Activated naive CD4-positive, alpha-beta T cell treated with Interleukin-2 at 50 U/mL for 16 hours (primary cell): Measurements from ENCODE around the gene PHOX2A.
A peak's percentile ranks its signal among the peaks of the same experiment; 100 is the strongest.

Experiments
- DNase-seq: peaks from one replicate; pipeline ENCODE4 v3.0.0-alpha.2; 2020

PHOX2A gene

DNA sequence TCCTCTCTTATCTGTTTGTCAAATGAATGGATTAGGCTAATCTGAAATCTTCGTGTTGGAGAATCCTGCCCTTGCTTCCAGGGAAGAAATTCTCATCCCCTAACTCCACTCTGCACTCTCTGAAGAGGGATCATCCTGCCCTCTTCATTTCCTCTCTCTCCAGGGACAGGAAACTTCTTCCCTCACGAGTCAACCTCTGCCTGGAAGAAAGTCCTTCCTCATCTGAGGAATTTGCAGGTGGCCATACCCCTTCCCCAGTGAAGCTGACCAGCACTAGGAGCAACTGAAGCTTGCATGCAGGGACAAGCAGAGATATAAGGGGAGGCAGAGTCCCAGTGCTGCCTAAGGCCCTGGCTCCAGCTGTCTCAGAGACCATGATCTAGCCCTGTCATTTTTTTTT, 3.6 kb upstream of the PHOX2A start:
- DNase-seq, result no peak

DNA sequence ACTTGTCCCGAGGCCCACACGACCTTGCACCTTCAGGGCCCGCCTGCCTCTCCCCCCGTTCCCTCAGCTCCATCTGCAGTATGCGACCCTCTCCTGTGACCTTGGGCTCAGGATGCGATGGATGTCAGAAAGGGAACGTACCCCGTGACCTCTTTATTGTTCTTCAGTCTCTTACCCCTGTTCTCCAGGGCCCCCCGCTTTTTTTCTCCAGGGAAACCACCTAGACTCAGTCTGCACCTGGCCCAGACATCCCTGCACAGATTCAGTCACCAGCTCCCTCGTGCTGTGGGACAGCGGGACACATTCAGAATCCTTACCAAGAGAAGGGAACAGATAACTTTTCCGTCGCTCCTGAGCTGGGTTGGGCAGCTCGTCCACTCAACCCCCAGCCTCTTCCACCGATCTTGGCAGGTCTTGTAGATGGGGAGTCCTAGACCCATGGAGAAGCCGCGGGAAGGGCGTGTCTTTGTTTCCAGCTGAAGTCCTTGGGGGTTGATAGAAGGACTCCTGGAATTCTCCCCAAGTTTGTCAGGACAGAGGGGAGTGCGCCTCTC, 1.4 kb upstream of the PHOX2A start:
- DNase-seq, result no peak

DNA sequence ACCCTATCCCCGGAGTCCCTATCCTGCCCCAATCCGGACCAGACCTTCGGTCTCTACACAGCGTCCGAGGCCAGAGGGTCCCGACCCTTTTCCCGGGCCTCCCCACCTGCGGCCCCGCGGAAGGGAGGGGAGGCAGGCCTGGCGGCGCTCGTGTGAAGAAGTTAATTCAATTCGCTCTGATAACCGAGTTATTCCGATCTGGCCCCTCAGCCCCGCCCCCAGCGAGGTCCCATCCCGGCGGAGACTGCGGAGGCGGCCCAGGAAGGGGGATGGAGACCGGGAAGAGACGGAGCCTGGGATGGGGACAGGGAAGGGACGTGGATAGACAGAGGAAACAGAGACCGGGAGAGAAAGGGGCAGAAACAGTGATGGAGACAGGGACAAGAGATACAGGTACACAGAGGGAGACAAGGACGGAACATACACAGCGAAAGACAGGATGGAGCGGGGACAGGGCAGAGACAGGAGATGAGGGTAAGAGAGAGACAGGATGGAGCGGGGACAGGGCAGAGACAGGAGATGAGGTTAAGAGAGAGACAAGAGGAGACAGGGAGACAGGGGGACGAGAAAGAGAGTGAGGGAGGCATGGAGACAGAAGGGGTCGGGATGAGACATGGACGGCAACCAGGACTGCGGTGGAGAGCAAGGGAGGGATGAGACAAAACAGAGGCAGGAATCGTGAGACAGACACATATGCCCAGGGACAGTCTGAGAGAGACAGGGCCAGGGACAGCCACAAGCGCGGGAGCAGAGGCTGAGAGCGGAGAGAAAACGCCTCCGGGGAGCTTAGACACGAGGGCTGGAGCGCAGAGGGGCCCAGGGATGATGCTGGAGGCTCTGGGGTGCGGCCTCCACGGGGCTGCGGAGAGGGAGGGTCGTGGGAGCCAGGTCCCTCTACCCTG, 636 bp upstream of the PHOX2A start:
- DNase-seq, result no peak

DNA sequence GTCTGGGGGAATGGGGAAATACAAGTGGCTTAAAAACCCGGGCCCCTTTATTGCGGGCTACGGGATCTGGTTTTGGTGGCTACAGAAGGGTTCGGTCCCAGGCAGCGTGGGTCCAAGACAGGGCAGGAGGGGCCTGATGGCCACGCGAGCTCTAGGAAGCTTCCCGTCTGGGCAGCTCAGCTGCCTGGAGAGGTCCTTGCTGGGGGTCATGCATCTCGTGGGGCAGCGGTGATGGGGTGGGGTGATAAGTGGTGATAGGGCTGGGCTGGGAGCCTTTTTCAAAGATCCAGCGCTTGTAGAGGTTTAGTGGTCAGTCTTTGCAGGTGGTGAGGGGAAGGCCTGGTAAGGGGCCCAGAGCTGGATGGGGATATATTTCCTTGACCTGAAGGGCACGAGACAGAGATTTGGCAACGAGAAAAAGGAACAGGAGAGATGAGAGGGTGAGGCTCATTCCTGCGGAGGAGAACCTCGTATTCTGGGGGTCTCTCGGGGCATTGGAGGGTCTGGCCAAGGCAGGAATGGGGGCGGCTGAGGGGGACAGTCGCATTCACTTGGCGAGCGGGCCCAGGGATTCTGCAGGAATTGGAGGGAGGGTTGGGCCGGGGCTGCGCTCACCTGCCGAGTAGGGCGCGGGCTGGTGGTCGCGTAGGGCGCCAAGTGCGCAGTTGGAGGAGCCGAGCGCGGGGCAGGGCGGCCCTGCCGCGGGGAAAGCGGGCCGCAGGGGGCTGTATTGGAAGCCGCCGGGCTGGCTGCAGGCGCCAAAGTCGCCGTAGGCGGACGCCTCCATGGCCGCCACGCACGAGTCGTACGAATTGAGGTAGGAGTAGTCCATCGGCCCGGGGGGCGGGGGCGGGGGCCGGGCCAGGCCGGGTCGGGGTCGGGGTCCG, 560 bp downstream of the PHOX2A start:
- no peak for DNase-seq

DNA sequence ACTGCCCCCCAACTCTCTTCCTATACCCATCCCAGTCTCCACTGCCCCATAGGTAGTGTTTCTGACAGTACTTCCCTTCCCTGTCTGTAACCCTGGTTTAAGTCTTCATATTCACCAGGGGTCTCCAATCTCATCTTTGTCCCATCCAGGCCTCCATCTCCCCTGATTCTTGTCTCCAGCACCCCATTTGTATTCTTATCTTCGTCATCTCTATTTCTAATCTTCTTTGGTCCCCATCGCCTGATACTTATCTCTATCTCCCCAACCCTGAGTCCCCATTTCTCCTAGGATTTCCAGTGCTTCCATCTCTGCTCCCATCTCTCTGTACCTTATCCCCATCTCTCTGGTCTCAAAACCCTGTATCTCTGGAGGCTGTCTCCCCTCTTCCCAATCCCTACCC, 1.8 kb downstream of the PHOX2A start:
- DNase-seq, result no peak

DNA sequence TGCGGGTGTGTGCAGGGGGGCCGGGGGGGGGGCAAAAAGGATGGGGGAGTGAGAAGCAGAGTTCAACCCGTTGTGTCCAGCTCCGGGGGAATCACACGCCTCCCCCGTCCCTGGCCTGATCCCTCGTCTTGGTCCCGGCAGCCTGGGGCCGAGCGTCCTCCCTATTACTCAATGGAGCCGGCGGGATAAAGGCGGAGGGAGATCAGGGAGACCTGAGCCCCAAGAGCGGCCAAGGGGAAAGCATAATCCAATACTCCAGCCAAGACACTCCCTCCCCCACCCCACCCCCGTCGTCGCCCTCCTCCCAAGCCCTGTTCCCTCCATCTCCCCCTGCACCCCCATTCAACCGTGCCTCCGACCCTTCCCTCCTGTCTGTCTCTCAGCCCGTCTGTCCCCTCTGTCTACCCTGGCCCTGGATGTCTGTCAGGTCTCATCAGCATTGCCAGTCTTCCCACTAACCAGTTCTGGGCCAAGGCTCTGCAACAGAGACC, 2.6 kb downstream of the PHOX2A start:
- no peak for DNase-seq

DNA sequence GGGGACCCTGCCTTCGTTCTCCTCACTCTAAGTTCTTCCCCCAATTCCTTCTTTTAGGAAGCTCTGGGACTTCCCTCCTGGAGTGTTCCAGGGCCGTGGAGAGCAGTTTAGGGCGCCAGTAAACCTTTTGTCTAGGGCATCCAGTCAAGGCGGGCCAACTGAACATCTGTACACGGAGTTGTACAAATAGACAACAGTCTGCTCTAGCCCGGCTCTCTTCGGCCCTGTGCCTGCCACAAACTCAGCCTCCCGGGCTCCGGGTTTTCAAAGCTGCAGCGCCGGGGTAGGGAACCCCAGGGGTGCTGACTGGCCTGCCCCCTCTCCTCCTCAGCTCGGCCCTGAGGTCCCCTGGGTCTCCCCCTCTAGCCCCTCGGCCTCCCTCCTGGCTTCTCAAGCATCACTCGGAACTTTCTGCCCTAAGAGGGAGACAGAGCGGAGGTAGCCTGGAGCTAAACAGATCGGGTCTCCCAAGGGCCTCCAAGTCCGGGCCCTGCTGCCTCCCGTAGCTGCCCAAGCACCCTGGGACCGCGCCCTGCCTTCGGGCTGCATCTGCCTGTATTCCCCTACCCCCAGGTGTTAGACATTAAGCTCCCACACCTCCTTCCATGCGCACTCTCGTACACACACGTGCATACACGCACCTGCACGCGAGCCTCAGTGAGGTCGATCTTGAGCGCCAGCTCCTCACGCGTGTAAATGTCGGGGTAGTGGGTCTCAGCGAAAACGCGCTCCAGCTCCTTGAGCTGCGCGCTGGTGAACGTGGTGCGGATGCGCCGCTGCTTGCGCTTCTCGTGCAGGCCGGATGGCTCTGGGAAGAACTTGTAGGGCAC, 3.3 kb downstream of the PHOX2A start:
- no peak for DNase-seq

DNA sequence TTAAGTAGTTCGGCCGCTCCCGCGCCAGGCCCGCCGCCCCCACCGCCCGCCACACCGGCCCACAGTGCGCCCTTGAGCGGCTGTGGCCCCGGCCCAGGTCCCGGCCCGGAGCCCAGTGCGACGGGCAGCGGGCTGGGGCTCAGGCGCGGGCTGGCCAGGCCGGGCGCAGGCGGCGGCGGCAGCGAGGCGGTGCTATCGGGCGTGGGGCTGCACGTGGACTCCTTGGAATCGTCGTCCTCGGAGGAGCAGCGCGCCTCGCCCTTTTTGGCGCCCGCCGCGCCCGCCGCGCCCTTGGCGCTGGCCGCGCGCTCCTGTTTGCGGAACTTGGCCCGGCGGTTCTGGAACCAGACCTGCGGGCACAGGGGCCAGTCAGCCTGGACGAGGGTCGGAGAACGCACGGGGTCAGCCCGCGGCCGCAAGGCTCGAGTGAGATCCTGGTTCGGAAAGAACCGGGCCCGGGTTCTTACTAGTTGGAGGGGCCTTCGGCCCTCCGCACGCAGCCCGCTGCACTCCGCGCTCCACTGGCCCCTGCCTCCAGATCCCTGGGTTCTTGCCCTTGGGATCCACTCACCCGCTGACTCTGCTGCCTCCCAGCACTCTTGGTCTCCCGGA, 4.0 kb downstream of the PHOX2A start:
- no peak for DNase-seq

DNA sequence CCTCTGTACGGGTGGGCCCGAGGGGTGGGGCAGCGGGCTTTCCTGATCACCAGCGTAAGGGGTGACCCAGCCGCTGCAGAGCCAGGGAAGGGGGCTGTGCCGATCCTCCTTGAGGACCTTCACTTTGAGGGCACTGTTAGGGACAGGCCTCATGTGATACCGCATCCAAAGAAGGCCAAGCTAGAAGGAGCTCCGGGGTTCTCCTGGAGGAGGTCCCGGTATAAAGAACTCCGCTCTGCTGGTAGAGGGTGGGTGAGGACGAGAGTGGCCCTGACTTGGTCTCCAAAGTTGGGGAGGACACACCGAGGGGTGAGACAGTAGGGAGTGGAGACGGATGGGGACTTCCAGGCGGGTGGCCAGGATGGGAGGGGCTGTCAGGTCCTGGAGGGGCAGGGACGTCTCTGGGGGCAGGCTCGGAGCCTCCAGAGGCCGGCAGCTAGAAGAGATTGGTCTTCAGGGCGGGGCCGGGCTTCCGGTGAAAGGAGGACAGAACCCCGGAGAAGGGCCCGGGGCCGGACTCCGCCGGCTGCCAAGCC, 4.6 kb downstream of the PHOX2A start:
- no peak for DNase-seq

DNA sequence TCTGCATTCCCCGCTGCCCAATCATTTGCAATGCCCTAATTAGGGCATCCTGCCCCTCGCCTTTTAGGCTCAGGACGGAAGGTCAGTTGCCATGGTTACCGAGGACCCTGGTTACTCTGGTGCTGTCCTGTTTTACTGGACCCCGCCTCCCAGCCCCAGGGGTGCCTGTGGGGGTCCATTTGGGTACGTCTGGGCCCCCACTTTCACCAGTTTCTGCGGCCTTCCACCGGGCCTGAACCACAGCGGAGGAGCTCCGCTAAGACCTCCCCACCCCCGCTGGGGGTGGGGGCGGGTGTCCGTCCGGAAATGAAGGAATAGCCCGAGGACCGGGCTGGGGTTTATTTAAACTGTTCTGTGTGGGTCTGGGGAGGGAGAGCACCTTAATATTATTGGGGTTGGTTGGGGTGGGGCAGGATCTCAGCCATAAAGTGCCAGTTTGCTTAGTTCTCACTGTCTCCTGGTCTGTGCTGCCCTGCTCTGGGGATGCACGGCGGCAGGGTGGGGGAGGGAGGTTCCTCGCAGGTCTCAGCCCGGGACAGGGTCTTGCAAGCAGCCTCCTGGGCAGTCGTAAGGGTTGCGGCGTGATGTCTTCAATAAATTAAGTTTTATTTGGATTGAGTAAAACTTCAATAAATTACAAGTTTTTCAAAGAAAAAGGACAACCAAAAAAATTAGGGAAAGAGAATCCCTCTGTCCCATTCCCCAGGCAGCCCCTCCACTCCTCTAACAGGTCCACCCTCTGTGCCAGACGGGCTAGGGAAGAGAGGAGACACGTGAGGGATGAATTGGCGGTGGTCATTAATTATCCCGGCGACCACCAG, 5.3 kb downstream of the PHOX2A start:
- DNase-seq, result no peak

DNA sequence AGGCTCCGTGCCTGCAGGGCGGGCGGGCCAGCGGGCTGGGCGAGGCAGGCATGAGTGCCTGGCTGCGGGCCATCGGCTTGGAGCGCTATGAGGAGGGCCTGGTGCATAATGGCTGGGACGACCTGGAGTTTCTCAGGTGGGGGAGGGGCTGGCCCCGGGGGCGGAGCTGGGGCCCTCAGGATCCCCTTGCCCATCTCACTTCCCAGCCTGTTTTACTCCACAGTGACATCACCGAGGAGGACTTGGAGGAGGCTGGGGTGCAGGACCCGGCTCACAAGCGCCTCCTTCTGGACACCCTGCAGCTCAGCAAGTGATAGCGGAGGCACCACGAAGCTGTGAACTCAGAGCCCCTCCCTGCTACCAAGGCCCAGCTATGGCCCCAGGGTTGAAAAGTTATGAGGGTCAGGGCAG, 5.9 kb downstream of the PHOX2A start:
- peak; percentile 46 for DNase-seq

DNA sequence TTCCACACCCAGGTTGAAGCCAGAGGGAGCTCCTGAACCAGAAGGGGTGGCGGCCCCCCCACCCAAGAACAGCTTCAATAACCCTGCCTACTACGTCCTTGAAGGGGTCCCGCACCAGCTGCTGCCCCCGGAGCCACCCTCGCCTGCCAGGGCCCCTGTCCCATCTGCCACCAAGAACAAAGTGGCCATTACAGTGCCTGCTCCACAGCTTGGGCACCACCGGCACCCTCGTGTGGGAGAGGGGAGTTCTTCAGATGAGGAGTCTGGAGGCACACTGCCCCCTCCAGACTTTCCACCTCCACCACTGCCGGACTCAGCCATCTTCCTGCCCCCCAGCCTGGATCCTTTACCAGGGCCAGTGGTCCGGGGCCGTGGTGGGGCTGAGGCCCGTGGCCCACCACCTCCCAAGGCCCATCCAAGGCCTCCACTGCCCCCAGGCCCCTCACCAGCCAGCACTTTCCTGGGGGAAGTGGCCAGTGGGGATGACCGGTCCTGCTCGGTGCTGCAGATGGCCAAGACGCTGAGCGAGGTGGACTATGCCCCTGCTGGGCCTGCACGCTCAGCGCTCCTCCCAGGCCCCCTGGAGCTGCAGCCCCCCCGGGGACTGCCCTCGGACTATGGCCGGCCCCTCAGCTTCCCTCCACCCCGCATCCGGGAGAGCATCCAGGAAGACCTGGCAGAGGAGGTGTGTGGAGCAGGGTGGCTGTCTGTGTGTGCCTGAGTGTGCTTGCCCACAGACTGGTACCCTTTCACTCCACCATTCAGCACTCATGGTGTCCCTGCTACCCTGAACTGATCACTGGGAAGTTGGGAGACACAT, 6.7 kb downstream of the PHOX2A start:
- no peak for DNase-seq

DNA sequence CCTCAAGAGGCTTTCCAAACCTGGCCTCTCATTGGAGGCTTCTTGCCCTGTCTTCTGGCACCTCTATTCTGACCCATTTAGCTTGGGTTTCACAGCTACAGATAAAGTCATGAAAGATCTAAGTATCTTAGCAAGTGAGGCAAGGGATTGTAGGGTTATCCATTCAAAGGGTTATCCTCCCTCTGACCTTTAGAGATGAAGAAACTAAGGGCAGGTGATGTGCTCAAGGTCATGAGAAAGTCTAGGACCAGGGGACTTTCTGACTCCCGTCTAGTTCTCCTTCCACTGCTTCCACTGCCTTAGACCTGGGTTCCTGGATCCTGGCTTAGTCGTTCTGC, 7.2 kb downstream of the PHOX2A start:
- DNase-seq, result no peak

DNA sequence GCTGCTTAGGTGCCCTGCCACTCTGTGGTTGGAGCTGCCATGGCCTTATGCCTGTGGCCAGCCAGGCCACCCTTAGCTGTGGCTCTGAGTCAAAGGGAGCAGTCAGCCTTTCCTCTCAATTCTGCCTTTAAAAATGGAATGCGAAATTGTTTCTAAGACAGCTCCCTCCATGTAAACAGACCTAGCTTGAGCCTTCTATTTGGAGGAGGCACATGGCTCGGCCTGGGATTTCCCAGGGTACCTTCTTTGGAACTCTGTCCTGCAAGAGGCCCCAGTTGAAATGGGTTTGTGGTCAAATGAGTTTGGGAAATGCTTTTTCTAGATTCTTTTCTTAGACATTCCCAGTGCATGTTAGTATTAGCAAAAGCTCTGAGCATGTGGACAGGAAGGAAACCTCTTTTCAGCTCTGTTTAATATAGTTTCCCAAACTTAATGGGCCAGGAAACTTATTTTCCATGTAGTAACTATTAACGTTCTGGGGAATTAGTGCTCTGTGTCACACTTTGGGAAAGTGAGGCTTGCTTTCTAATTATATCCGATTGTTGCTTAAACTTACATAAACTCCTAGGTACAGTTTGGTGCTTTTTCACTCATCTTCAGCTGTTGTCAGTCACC, 7.8 kb downstream of the PHOX2A start:
- no peak for DNase-seq

DNA sequence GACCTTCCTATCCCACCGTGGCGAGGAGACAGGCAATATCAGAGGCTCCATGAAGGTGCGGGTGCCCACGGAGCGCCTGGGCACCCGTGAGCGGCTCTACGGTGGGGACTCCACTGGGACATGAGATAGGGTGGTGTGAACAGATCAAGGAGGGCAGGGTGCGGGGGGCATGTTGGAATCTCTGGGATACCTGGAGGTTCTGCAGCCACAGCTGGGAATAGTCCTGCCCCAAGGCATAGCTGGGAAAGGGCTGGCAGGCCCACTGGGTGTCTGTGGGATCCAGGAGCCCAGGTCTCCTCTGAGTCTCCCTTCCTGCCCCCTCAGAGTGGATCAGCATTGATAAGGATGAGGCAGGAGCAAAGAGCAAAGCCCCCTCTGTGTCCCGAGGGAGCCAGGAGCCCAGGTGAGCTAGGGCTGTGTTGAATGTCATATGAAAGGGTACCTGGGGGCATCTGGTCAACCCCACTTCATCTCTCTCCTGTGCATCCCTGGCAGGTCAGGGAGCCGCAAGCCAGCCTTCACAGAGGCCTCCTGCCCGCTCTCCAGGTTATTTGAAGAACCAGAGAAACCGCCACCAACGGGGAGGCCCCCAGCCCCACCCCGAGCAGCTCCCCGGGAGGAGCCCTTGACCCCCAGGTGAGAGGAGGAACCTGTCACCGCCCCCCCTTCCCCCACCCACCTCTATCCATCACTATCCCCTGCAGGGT, 8.5 kb downstream of the PHOX2A start:
- no peak for DNase-seq

DNA sequence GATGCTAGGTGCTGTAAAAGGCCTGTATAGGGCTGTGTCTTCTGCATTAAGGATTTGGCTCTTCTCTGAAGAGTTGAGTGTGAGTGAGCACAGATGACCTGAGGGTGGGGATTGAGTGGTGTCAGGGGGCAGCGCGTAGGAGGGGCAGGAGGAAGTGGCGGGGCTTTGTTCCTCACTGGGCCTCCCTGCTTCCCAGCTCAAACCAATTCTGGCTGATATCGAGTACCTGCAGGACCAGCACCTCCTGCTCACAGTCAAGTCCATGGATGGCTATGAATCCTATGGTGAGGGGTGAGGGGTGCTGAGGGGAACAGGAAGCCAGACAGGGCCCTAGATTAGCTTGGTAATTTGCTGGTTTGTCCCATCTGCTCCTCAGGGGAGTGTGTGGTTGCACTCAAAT, 9.1 kb downstream of the PHOX2A start:
- no peak for DNase-seq

DNA sequence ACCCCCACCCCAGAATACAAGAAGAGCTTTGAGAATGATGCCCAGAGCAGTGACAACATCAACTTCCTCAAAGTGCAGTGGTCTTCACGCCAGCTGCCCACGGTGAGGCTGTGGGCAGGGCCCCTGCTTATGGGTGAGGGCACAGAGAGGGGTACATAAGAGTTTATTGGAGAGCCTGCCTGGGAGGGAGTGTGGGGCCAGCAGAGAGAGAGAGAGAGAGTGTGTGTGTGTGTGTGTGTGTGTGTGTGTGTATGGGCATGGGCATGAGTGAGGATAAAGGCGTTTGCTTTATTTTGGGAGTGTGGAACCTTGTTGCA, 9.5 kb downstream of the PHOX2A start:
- no peak for DNase-seq

DNA sequence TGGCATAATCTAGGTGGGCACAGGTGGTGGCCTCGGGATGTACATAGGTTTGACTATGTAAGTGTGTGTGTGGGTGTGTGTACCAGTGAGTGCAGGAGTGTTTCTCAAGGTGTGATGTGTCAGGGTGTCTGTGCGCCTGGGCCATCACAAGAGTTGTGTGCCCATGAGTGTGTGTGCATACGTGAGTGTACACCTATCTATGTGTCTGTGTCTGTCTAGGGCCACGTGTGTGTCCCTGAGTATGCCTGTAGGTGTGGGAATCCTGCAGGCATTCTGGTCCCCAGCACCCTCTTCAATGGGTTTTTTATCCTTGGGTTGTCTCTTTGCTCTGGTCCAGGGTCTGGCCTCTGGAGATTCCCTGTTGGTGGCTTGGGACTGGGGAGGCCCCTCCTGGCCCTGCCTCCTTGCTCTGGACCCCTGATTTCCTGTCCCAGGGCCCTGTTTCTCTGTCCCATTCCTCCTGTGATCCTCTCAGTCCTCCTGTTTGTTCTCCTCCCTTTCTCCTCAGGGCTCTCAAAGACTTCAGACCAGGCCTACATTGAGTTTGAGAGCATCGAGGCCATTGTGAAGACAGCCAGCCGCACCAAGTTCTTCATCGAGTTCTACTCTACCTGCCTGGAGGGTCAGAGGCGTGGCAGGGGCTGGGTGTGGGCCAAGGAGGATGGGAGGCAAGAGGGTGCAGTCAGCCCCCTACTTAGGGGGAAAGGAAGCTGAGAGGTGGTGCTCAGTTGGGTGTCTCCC, 10.0 kb downstream of the PHOX2A start:
- DNase-seq, result no peak
